Activated CD4-positive, alpha-beta memory T cell treated with anti-CD3 and anti-CD28 coated beads for 36 hours (primary cell): ENCODE measurements around the gene AFF1. TPM values are rescaled to one million over a fixed set of nuclear protein-coding genes. Genes with fewer than 3 reads are reported as not detected.

ENCODE experiments used
- CTCF ChIA-PET: fragments of 350-600 bp; sonication (Branson Sonifier 250); formaldehyde crosslinking; loops from one replicate; lab custom pipeline; 2021; ENCODE audit warnings: antibody characterized with exemption, inconsistent platforms; lab: Charles Lee
- POLR2A ChIA-PET: fragments of 350-600 bp; sonication (Branson Sonifier 250); formaldehyde crosslinking; loops from one replicate; lab custom pipeline; 2021; ENCODE audit warnings: antibody characterized with exemption; lab: Charles Lee
- DNase-seq: peaks from one replicate; pipeline ENCODE4 v3.0.0-alpha.2; 2020
- H3K27ac Mint-ChIP-seq: one replicate; pipeline ENCODE4 v1.8.0; 2021; ENCODE audit warnings: mixed read lengths
- H3K27me3 Mint-ChIP-seq: one replicate; pipeline ENCODE4 v1.8.0; 2021; ENCODE audit warnings: mixed read lengths
- H3K36me3 Mint-ChIP-seq: one replicate; pipeline ENCODE4 v1.8.0; 2021; ENCODE audit warnings: mixed read lengths
- H3K4me1 Mint-ChIP-seq: one replicate; pipeline ENCODE4 v1.8.0; 2021; ENCODE audit warnings: low read depth, mixed read lengths
- H3K4me3 Mint-ChIP-seq: one replicate; pipeline ENCODE4 v1.8.0; 2021; ENCODE audit warnings: mild to moderate bottlenecking, mixed read lengths
- H3K9me3 Mint-ChIP-seq: one replicate; pipeline ENCODE4 v1.8.0; 2021; ENCODE audit warnings: mixed read lengths
- intact Hi-C: fragments of 100-400 bp; cut with micrococcal nuclease; formaldehyde crosslinking; loops from one replicate; pipeline ENCODE4 v1.15.1; 2023
- total RNA-seq, 2 experiments: library from RNA; stranded (reverse); gene quantifications; one replicate each; pipeline ENCODE4 v1.2.3, GENCODE V29; 2021

The AFF1 gene
- total RNA-seq, 2 experiments from 2014 or later = 46.1 to 50.8 TPM

DNA sequence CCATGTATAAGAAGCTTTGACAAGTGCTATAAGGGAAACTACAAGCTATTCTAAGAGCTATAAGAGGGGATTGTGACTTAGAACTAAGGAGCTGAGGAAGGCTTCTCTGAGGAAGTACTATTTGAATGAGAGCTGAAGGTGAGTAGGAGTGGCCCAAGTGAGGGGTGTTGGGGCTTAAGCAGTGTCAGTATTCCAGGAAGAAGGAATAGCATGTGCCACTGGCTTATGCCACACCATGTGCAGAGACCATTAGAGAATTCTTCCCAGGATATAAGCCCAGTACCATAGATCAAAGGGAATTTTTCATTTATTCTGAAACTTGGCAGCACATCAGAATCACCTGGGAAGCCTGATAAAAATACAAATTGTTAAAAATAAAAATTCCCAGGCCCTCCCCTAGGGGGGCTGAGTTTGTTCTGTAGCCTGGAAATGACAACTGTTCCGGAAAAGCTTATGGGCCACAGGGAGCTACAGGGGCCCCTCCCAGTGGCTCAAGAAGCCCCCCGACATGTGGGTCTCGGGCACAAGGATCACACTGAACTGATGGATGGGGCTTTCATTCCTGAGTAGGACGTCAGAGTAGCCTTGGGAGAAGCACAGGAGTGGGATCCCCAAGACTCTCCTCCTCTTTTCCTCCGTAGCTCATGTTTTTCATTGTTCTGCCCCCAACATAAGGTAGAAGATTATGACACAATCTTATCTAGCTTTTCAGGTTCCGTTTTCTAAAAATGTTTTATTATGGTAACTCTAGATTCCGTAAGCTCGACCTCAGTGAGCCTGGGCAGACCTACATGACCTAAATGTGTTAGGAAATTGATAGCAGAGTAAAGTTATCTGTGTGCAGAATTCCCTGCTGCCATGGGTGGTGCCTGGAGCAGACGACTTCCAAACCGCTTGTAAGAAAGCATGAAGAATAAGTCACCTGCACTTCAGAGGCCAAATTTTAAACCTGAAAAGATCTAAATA, 119.3 kb downstream of the AFF1 start:
- H3K27me3 Mint-ChIP-seq = no peaks in the 10 kb centered on the region
- peaks cover 86% of the 10 kb centered on the region for H3K4me1 Mint-ChIP-seq
- peak overlapping the region; percentile 6 for H3K4me3 Mint-ChIP-seq
- CTCF ChIA-PET = interaction anchor here (0.6 to 3.5 kb wide), 5 partner anchors 13 to 132 kb away, joined by 3 to 13 read pairs (median 5); partner anchors contain the start of gene AFF1
- peaks cover 39% of the 10 kb centered on the region for H3K36me3 Mint-ChIP-seq
- intact Hi-C loops = loop anchor here (1.0 kb wide), 6 partner anchors 7 to 115 kb away; no protein-coding TSS in a partner anchor
- POLR2A ChIA-PET = interaction anchor here (0.5 to 2.3 kb wide), 10 partner anchors 18 to 120 kb away, joined by 3 to 13 read pairs (median 4); partner anchors contain the start of gene AFF1
- no peak for DNase-seq
- H3K27ac Mint-ChIP-seq = peak overlapping the region; percentile 57
- no peaks in the 10 kb centered on the region for H3K9me3 Mint-ChIP-seq

DNA sequence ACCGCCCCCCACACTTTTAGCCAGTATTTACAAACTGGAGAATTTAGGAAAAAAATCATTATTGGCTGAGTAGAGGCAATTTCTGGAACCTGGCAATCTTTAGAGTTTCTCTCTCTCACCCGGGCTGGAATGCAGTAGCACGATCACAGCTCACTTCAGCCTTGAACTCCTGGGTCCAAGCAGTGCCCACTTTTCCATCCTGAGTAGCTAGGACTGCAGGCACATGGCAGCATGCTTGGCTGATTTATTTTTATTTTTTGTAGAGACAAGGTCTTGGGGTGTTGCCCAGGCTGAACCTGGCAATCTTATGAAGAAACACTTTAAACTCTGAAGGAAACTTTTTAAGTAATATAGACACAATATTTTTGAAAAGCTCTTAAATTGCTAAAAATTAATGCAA, 120.1 kb downstream of the AFF1 start:
- peaks cover 36% of the 10 kb centered on the region for H3K36me3 Mint-ChIP-seq
- intact Hi-C loops = no loop called here

DNA sequence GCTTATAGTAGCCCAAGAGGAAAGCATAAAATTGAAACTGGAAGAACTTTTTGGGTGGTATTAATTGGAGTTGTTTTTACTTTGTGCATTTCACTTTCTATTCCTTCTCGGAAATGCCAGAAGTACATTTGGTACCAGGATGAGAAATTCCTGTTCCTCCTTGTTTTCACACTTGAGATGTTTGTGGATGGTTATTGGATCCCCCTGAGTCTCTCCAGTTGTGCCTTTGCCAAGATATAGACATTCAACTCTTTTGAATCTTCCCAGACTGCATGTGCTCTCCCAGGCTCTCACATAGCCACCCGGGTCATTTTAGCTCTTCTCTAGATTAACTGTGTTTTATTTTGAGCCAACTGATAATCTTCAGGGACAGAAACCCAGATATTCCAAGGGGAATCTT, 120.5 kb downstream of the AFF1 start:
- no peaks in the 10 kb centered on the region for H3K27me3 Mint-ChIP-seq
- POLR2A ChIA-PET = no interaction called here
- CTCF ChIA-PET = interaction anchor here (1.3 to 3.5 kb wide), 4 partner anchors 38 to 133 kb away, joined by 5 to 13 read pairs (median 10); partner anchors contain the start of gene AFF1
- H3K4me1 Mint-ChIP-seq = peaks cover 87% of the 10 kb centered on the region
- no peak overlapping the region for H3K4me3 Mint-ChIP-seq
- H3K9me3 Mint-ChIP-seq = no peaks in the 10 kb centered on the region
- no peak for DNase-seq
- H3K27ac Mint-ChIP-seq = no peak overlapping the region
- peaks cover 31% of the 10 kb centered on the region for H3K36me3 Mint-ChIP-seq
- intact Hi-C loops = no loop called here

More for the DNA sequence above, 120.1 kb downstream of the AFF1 start:
- Mint-ChIP-seq H3K4me3 (no peak overlapping the region), H3K27ac (no peak overlapping the region), H3K27me3 (no peaks in the 10 kb centered on the region), H3K9me3 (no peaks in the 10 kb centered on the region), H3K4me1 (peaks cover 89% of the 10 kb centered on the region)
- ChIA-PET POLR2A (no interaction called here), CTCF (interaction anchor here (0.6 to 3.5 kb wide), 5 partner anchors 14 to 132 kb away, joined by 3 to 13 read pairs (median 7); partner anchors contain the start of gene AFF1)
- no peak for DNase-seq

DNA sequence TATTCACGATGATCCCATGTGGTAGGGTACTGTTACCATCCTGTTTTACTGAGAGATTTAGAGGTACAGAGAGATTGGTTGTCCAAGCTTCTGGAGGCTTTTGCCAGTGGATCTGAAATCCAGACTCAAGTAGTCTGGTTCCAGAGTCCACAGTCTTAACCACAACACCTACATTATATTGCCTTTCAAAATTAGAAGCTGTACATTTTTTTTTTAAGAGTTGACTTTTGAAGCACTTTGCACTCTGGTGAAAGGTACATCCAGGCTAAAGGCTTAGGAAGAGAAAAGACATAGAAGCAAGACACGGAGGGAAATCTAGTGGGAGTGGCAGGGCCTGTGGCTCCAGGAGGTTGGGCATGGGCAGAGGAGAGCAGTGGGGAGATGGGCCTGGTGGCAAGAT, 122.1 kb downstream of the AFF1 start:
- DNase-seq = no peak
- ChIA-PET CTCF (interaction anchor here (1.4 to 1.8 kb wide), 3 partner anchors 24 to 134 kb away, joined by 3 to 7 read pairs (median 4); no protein-coding TSS in a partner anchor), POLR2A (interaction anchor here (0.8 to 1.7 kb wide), 2 partner anchors 51 to 121 kb away, joined by 3 to 5 read pairs; no protein-coding TSS in a partner anchor)
- Mint-ChIP-seq H3K36me3 (peaks cover 25% of the 10 kb centered on the region), H3K9me3 (no peaks in the 10 kb centered on the region), H3K4me3 (no peak overlapping the region), H3K27me3 (no peaks in the 10 kb centered on the region), H3K4me1 (peaks cover 83% of the 10 kb centered on the region), H3K27ac (no peak overlapping the region)
- intact Hi-C loops = no loop called here

DNA sequence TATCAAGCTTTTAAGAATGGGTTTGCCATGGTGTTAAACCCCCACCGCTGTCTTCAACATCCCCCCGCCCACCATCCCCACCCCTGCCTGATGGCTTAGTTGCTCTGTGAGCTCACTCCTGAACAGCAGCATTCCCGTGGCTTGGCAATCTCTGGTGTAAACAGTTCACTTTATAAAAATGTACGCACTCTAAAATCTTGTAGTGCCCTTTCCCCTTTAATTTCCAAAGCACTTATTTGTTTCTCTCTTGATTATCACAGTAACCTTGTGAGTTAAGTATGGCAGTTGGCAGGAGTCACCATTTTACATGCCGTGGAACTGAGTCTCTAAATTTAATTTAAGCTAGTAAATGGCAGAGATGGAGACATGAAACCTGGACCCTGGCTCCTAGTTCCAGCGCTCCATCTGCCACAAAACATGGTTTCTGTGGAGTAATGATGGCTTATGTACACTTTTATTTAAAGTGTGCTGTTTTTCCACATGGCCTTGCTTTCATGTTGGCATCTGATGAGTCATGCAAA, 123.1 kb downstream of the AFF1 start:
- Mint-ChIP-seq H3K9me3 (no peaks in the 10 kb centered on the region), H3K4me1 (peaks cover 76% of the 10 kb centered on the region), H3K4me3 (no peak overlapping the region), H3K27me3 (no peaks in the 10 kb centered on the region), H3K27ac (peak overlapping the region; percentile 78), H3K36me3 (peaks cover 21% of the 10 kb centered on the region)
- DNase-seq = no peak
- intact Hi-C loops = loop anchor here (1.0 kb wide), 5 partner anchors 16 to 122 kb away; no protein-coding TSS in a partner anchor
- POLR2A ChIA-PET = interaction anchor here (0.7 to 1.8 kb wide), 6 partner anchors 13 to 122 kb away, joined by 3 to 10 read pairs (median 4); partner anchors contain the start of gene AFF1
- CTCF ChIA-PET = interaction anchor here (0.8 to 1.4 kb wide), 6 partner anchors 25 to 135 kb away, joined by 3 to 5 read pairs (median 4); partner anchors contain the start of gene AFF1

DNA sequence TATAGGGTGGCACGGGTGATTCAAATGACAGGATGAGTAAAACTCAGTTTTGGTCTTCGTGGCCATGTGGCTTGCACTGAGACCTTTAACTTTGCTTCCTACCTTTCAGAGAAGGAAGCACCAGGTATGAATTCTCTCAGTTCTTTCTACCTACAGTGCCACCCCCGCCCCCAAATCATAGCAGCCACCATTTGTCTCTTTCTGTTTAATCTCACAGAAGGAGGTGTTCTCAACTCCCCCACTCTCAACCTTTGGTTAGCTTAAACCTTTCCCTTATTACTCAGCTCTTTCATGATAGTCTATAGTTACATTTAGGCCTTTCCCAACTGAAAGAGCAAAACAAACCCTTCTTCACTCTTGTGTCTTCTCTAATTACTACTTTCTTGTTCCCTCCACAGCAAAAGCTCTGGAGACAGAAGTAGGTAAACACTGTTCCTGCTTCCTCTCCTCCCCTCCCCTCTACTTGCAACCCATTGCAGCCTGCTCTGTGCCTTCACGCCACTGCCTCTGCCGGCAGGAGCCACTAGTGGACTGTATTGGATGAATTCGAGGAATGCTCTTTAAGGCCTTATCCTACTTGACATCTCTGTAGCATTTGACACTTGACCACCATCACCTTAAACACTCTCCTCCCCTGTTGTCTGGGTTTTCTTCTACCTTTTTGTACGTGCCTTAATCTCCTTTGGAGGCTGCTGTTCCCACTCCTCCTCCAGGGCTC, 123.7 kb downstream of the AFF1 start:
- no peaks in the 10 kb centered on the region for H3K9me3 Mint-ChIP-seq
- H3K4me1 Mint-ChIP-seq = peaks cover 70% of the 10 kb centered on the region
- ChIA-PET POLR2A (interaction anchor here (0.7 to 1.8 kb wide), 6 partner anchors 12 to 123 kb away, joined by 3 to 10 read pairs (median 4); partner anchors contain the start of gene AFF1), CTCF (interaction anchor here (0.8 to 1.1 kb wide), 5 partner anchors 39 to 136 kb away, joined by 3 to 5 read pairs (median 4); partner anchors contain the start of gene AFF1)
- H3K36me3 Mint-ChIP-seq = peaks cover 19% of the 10 kb centered on the region
- intact Hi-C loops = loop anchor here (1.0 kb wide), 5 partner anchors 16 to 122 kb away; no protein-coding TSS in a partner anchor
- H3K4me3 Mint-ChIP-seq = peak overlapping the region; percentile 17
- H3K27ac Mint-ChIP-seq = peak overlapping the region; percentile 78
- no peaks in the 10 kb centered on the region for H3K27me3 Mint-ChIP-seq
- DNase-seq = peak; percentile 81

DNA sequence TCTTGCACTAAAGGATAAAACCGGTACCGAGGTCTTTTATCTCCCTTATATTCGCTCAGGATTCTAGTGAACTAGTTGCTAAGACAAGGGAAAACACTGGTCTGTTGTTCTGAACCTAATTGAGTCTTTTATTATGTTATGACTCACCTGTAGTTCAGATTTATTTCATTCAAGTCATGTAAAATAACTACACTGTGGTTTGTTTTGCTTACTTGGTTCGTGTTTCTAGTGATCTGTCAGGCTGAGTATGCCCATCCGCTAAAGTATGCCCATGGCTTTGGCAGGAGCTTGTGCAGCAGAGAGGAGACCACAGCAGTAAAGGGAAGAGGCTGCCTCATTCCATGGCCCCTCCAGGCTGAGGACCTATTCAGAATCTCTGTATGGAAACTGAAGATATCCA, 126.1 kb downstream of the AFF1 start:
- ChIA-PET CTCF (no interaction called here), POLR2A (interaction anchor here (0.6 to 0.8 kb wide), 2 partner anchors 25 to 49 kb away, joined by 4 read pairs; no protein-coding TSS in a partner anchor)
- intact Hi-C loops = loop anchor here (1.0 kb wide), 1 partner anchor 8 kb away; no protein-coding TSS in a partner anchor
- H3K4me3 Mint-ChIP-seq = no peak overlapping the region
- H3K27ac Mint-ChIP-seq = no peak overlapping the region
- no peaks in the 10 kb centered on the region for H3K9me3 Mint-ChIP-seq
- peaks cover 15% of the 10 kb centered on the region for H3K36me3 Mint-ChIP-seq
- no peaks in the 10 kb centered on the region for H3K27me3 Mint-ChIP-seq
- peaks cover 54% of the 10 kb centered on the region for H3K4me1 Mint-ChIP-seq
- peak; percentile 49 for DNase-seq

DNA sequence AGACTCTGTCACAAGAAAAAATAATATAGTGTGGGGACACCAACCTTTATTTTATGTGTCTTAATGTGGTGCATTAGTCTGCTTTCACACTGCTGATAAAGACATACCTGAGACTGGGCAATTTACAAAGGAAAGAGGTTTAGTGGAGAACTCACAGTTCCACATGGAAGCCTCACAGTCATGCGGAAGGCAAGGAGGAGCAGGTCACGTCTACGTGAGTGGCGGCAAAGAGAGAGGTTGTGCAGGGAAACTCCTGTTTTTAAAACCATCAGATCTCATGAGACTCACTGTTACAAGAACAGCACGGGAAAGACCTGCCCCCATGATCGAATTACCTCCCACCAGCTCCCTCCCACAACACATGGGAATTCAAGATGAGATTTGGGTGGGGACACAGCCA, 130.2 kb downstream of the AFF1 start:
- intact Hi-C loops = no loop called here
- H3K9me3 Mint-ChIP-seq = no peaks in the 10 kb centered on the region
- no peak overlapping the region for H3K4me3 Mint-ChIP-seq
- H3K27me3 Mint-ChIP-seq = no peaks in the 10 kb centered on the region
- H3K27ac Mint-ChIP-seq = no peak overlapping the region
- no peak for DNase-seq
- peaks cover 30% of the 10 kb centered on the region for H3K4me1 Mint-ChIP-seq
- peaks cover 10% of the 10 kb centered on the region for H3K36me3 Mint-ChIP-seq
- ChIA-PET POLR2A (no interaction called here), CTCF (no interaction called here)

DNA sequence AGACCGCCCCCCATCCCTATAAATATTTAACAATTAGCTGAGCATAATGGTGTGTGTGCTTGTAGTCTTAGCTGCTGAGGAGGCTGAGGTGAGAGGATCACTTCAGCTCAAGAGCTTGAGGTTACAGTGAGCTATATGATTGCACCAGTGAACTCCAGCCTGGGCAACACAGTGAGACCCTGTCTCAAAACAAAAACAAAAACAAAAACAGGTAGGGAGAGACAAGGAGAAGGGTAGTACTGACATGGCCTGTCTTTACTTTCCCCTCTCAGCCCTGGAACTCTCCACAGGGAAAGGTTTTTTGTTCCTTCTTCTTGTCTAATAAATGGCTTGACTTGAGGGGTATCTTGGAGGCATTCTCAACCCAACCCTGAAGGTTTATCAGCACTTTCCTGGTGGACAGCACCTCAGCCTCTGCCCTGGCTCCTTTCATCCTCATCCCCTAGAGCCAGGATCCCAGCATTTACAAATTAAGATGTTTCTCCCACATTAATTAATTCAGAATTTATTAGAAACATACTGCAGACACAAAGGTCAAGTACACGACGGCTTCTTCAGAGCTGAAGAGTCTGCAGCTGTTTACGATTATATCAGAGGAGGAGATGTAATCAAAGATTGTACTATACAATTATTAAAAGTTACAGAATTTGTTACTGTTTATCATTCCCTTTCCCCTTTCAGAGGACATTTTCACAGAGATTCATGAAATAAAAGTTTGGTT, 131.8 kb downstream of the AFF1 start:
- CTCF ChIA-PET = interaction anchor here (0.9 kb wide), 1 partner anchor 144 kb away, joined by 4 read pairs; no protein-coding TSS in a partner anchor
- POLR2A ChIA-PET = no interaction called here
- Mint-ChIP-seq H3K36me3 (peaks cover 5% of the 10 kb centered on the region), H3K9me3 (no peaks in the 10 kb centered on the region), H3K27ac (no peak overlapping the region), H3K4me3 (no peak overlapping the region), H3K27me3 (no peaks in the 10 kb centered on the region), H3K4me1 (peaks cover 22% of the 10 kb centered on the region)
- intact Hi-C loops = no loop called here
- no peak for DNase-seq

DNA sequence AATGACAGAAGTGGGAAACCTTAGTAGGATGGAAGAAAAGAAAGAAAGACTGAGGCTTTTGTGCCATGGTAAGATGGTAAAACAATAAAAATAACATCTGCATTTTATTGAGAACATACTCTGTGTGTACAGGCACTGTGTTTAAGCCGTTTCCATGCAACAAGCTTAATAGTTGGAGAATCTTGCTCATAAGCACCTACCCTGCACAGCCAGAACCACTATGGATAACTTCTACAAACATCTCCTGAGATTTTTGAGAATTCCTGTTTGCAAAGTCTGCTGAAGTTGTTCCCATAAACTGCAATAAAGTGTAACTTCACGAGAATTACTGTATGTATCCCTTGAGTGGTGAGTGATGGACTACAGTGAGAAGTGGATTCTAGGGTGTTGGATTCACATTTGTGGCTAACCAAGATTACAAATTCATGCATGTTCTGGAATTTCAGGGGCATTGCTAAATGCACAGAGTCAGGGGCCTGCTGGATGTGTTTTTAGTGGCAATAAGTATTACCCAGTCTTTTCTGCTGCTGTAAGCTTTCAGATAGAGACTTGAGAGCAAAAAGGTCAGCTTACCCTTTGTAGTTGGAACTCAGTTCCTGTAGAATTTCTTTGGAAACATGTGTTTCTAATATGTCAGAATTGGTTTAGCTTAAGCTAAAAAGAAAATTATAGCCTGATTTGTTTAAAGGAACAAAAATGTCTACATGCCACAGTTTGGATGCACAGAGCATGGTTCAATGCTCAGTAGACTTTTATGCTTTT, 132.5 kb downstream of the AFF1 start:
- ChIA-PET CTCF (no interaction called here), POLR2A (interaction anchor here (1.2 kb wide), 1 partner anchor 83 kb away, joined by 3 read pairs; no protein-coding TSS in a partner anchor)
- Mint-ChIP-seq H3K4me1 (peaks cover 25% of the 10 kb centered on the region), H3K9me3 (no peaks in the 10 kb centered on the region), H3K4me3 (no peak overlapping the region), H3K27me3 (no peaks in the 10 kb centered on the region), H3K36me3 (peaks cover 8% of the 10 kb centered on the region), H3K27ac (no peak overlapping the region)
- intact Hi-C loops = no loop called here
- no peak for DNase-seq
